22Rv1 (cell line): ENCODE data around the gene UBR3.

Experiments used
- CTCF ChIP-seq: fragments of 450-650 bp; IDR thresholded peaks from 2 replicates; pipeline ENCODE4 v1.5.1; 2017; ENCODE audit warnings: mild to moderate bottlenecking
- ZFX ChIP-seq: fragments of 450-650 bp; IDR thresholded peaks from 2 replicates; pipeline ENCODE4 v1.6.1; 2017; ENCODE audit warnings: antibody characterized with exemption, borderline replicate concordance

GRCh38 chr2:169980643-169981042 lies 153.4 kb downstream of the UBR3 start:
- no peak for TF ChIP-seq CTCF
- TF ChIP-seq ZFX, result no peak
